ENCODE data around the gene MAD1L1.
"Not testable (repeated sequence)": the region's sequence is repeated elsewhere in the genome, so short reads cannot be mapped to it uniquely, and the experiment has no call there.

Gene MAD1L1

DNA sequence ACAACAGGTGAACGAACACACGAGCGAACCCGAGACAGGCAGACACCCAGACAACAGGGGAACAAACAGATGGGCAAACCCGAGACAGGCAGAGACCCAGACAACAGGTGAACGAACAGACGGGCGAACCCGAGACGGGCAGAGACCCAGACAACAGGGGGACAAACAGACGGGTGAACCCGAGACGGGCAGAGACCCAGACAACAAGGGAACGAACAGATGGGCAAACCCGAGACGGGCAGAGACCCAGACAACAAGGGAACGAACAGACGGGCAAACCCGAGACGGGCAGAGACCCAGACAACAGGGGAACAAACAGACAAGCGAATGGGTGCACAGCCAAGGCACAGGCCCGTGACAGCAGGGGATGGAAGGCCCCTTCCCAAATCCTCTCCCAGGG, 298.0 kb downstream of the MAD1L1 start:
- no peak overlapping the region for H3K27ac ChIP-seq
- TF ChIP-seq CTCF (conservative IDR thresholded peaks at IDR 0.05) = no peak

DNA sequence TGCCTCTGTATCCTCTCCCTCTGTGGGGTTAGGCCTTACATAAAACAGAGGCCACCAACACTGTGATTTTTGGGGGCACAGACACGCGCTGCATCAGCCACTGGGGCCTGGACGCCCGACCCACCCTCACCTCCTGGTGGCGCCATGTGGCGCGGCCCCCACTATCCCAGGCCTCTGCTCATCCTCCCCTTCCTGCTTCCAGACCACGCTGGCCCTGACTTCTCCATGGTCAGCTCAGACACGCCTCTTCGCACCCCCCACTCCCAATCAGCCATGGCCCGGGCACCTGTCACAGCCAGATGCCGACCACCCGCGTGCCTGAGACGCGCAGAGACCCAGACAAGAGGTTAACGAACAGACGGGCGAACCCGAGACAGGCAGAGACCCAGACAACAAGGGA, 298.7 kb downstream of the MAD1L1 start:
- TF ChIP-seq CTCF (conservative IDR thresholded peaks at IDR 0.05) = no peak
- H3K27ac ChIP-seq = no peak overlapping the region

DNA sequence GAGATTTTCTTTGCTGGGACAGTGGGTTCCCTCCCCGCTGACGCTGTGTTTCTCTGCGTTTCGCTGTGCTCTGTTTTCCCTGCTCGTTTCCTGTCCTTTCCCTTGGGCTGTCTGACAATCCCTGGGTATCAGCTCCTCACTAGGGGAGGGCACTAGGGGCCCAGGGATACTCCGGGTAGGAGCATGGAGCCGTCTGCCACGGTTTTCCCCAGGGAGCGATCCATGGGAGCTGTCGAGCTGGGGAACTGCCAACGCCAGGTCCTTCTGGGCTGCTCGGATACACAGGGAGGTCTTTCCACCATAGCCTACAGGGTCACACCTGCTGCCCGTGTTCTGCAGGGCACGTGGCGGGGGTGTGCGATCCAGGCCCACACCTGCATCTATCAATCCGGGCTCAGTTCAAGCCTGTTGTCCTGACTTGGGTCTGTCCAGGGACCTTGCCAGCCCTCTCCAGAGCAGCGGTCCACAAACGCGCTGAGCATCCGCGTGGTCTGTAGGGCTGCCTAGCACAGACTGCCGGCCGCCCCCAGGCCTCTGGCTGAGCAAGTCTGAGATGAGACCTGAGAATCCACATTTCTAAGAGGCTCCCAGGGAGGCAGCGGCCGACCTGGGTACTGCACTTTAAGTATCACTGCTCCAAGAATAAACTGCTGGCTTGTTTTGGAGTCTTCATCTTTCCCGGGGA, 299.5 kb downstream of the MAD1L1 start:
- no peak for TF ChIP-seq CTCF (conservative IDR thresholded peaks at IDR 0.05)
- H3K27ac ChIP-seq = no peak overlapping the region

GRCh38 chr7:1931951-1932270, 300.8 kb downstream of the MAD1L1 start:
- TF ChIP-seq CTCF (conservative IDR thresholded peaks at IDR 0.05) = no peak
- no peak overlapping the region for H3K27ac ChIP-seq

- no peak overlapping the region for H3K27ac ChIP-seq
- TF ChIP-seq CTCF (conservative IDR thresholded peaks at IDR 0.05) = no peak
Measured at GRCh38 chr7:1931256-1931950, 301.3 kb downstream of the MAD1L1 start.

- no peak for TF ChIP-seq CTCF (conservative IDR thresholded peaks at IDR 0.05)
- H3K27ac ChIP-seq = no peak overlapping the region
Measured at GRCh38 chr7:1930381-1931065, 302.2 kb downstream of the MAD1L1 start.

GRCh38 chr7:1929349-1929925, 303.3 kb downstream of the MAD1L1 start:
- H3K27ac ChIP-seq = not testable (repeated sequence)
